K562 (cell line): ENCODE results near the gene ADIPOR1. TPM values are rescaled to one million over a fixed set of nuclear protein-coding genes. Genes with fewer than 3 reads are reported as not detected.

ENCODE experiments used
- COPS2 ChIP-seq: fragments of 450-650 bp; conservative IDR thresholded peaks from 2 replicates; pipeline ENCODE4 v1.6.1; 2016; ENCODE audit warnings: mild to moderate bottlenecking, moderate library complexity
- CREB3L1 ChIP-seq: fragments of 450-650 bp; IDR thresholded peaks from 2 replicates; pipeline ENCODE4 v1.6.1; 2014; ENCODE audit warnings: low read depth, mild to moderate bottlenecking, moderate library complexity, borderline replicate concordance
- FOXM1 ChIP-seq, 2 experiments: fragments of 450-650 bp in 1 of 2; sonication (generic) in 1 of 2; formaldehyde crosslinking in 1 of 2; IDR thresholded peaks; 2 replicates each; pipeline versions ENCODE4 v1.6.1 to v1.9.0; 2017 to 2022; ENCODE audit warnings: low read depth in 2 of 2, mild to moderate bottlenecking in 2 of 2, missing genetic modification reagents in 1 of 2, moderate library complexity in 1 of 2
- GATAD2A ChIP-seq: fragments of 450-650 bp; IDR thresholded peaks from 2 replicates; pipeline ENCODE4 v1.6.1; 2017
- KHSRP ChIP-seq: fragments of 450-650 bp; IDR thresholded peaks from 2 replicates; pipeline ENCODE4 v1.6.1; 2017
- L3MBTL2 ChIP-seq: fragments of 450-650 bp; IDR thresholded peaks from 2 replicates; pipeline ENCODE4 v1.6.1; 2016; ENCODE audit warnings: mild to moderate bottlenecking, moderate library complexity
- NR2C2 ChIP-seq, 2 experiments: fragments of 200-800 bp in 1 of 2; sonication (Bioruptor generic) in 1 of 2; sonication (generic) in 1 of 2; formaldehyde crosslinking in 1 of 2; IDR thresholded peaks; 2 replicates each; pipeline versions ENCODE4 v1.6.1 to v1.8.0; 2016 to 2022; ENCODE audit warnings: mild to moderate bottlenecking in 1 of 2, missing compliant biosample characterization in 1 of 2, missing genetic modification characterization in 1 of 2, missing genetic modification reagents in 1 of 2
- PBX2 ChIP-seq, 2 experiments: IDR thresholded peaks in 1 of 2; conservative IDR thresholded peaks in 1 of 2; 2 replicates each; pipeline ENCODE4 v1.6.1; 2016; ENCODE audit warnings: low read depth in 2 of 2, mild to moderate bottlenecking in 1 of 2, missing compliant biosample characterization in 1 of 2, missing genetic modification characterization in 1 of 2, moderate library complexity in 1 of 2
- PHF21A ChIP-seq: fragments of 450-650 bp; IDR thresholded peaks from 2 replicates; pipeline ENCODE4 v1.6.1; 2017; ENCODE audit warnings: low read depth, borderline replicate concordance
- POLR2B ChIP-seq: fragments of 450-650 bp; IDR thresholded peaks from 2 replicates; pipeline ENCODE4 v1.6.1; 2018; ENCODE audit warnings: low read depth; ENCODE audit not compliant: partially characterized antibody
- POLR3G ChIP-seq: IDR thresholded peaks from 2 replicates; pipeline ENCODE4 v1.6.1; 2011; ENCODE audit not compliant: insufficient read length, insufficient replicate concordance; ENCODE audit errors: extremely low read depth
- SIN3B ChIP-seq: fragments of 450-650 bp; IDR thresholded peaks from 2 replicates; pipeline ENCODE4 v1.6.1; 2017; ENCODE audit warnings: low read depth, mild to moderate bottlenecking, moderate library complexity
- TCFL5 ChIP-seq: fragments of 250-450 bp; sonication (Bioruptor Pico); conservative IDR thresholded peaks from 2 replicates; pipeline ENCODE4 v1.6.1; 2021; ENCODE audit warnings: mild to moderate bottlenecking, moderate library complexity, matching md5 sums
- TRIM24 ChIP-seq, 2 experiments: fragments of 450-650 bp; IDR thresholded peaks; 2 replicates each; pipeline ENCODE4 v1.6.1; 2016
- ZBTB11 ChIP-seq, 3 experiments: fragments of 200-800 bp in 1 of 3; fragments of 250-450 bp in 1 of 3; fragments of 450-650 bp in 1 of 3; sonication (Bioruptor Pico) in 1 of 3; sonication (Bioruptor generic) in 1 of 3; formaldehyde crosslinking in 1 of 3; IDR thresholded peaks; 2 replicates each; pipeline versions ENCODE4 v1.6.1 to v1.8.0; 2016 to 2022; ENCODE audit warnings: mild to moderate bottlenecking in 2 of 3, missing genetic modification characterization in 2 of 3, missing compliant biosample characterization in 1 of 3, moderate library complexity in 1 of 3
- ZKSCAN8 ChIP-seq: fragments of 200-800 bp; sonication (Bioruptor generic); IDR thresholded peaks from 2 replicates; pipeline ENCODE4 v1.6.1; 2016; ENCODE audit warnings: missing genetic modification characterization, missing compliant biosample characterization
- ZNF133 ChIP-seq: fragments of 250-450 bp; sonication (Bioruptor Pico); IDR thresholded peaks from 2 replicates; pipeline ENCODE4 v1.4.0; 2020; ENCODE audit warnings: mild to moderate bottlenecking
- ZNF175 ChIP-seq: fragments of 200-800 bp; sonication (Bioruptor generic); IDR thresholded peaks from 2 replicates; pipeline ENCODE4 v1.6.1; 2016; ENCODE audit warnings: low read depth, mild to moderate bottlenecking, missing genetic modification characterization, missing compliant biosample characterization
- ZNF239 ChIP-seq: fragments of 250-450 bp; sonication (Bioruptor Pico); IDR thresholded peaks from 2 replicates; pipeline ENCODE4 v1.4.0; 2020; ENCODE audit warnings: mild to moderate bottlenecking
- ZNF717 ChIP-seq: fragments of 250-450 bp; sonication (Bioruptor Pico); IDR thresholded peaks from 2 replicates; pipeline ENCODE4 v1.5.0; 2021
- polyA plus RNA-seq, 8 experiments: library from polyadenylated mRNA; depleted of rRNA in 4 of 8; stranded (reverse) in 5 of 8; unstranded in 3 of 8; fragments of >200 nt; fragmentation: Nextera tagmentation in 2 of 8; fragmentation: Illumina TruSeq in 1 of 8; extraction: Ambion mirVana in 2 of 8; extraction: Trizol in 1 of 8; gene quantifications; 2 replicates each; pipeline versions ENCODE4 v1.2.1 to v1.2.3, GENCODE V29; 2011 to 2014; ENCODE audit warnings: inconsistent platforms in 1 of 8, missing spikeins in 1 of 8
- total RNA-seq, 7 experiments: library from RNA; depleted of rRNA in 6 of 7; stranded (reverse); fragments of >200 nt in 6 of 7; fragmentation: Illumina TruSeq in 2 of 7; extraction: Trizol in 2 of 7; gene quantifications; 2 replicates each; pipeline versions ENCODE4 v1.2.1 to v1.2.3, GENCODE V29; 2011 to 2021; ENCODE audit warnings: low replicate concordance in 1 of 7

The ADIPOR1 gene
- total and polyA plus RNA-seq, 9 of the 15 experiments (the other 6 are each of a cell fraction or from before 2014, with no cell fraction given): 29.0 to 217 (median 100) TPM

GRCh38 chr1:202958544-202959275 is 598 bp upstream of the ADIPOR1 start (continued):
- TF ChIP-seq FOXM1 (IDR thresholded peaks at IDR 0.05; ENCODE audit: low read depth) (no peak), FOXM1 (CRISPR knock-in tag; IDR thresholded peaks at IDR 0.05; ENCODE audit: low read depth) (no peak), PHF21A (no peak), PBX2 (CRISPR knock-in tag; IDR thresholded peaks at IDR 0.05; ENCODE audit: low read depth) (no peak), PBX2 (tag; conservative IDR thresholded peaks at IDR 0.05; ENCODE audit: low read depth) (no peak), ZNF239 (no peak), ZBTB11 (CRISPR knock-in tag; IDR thresholded peaks at IDR 0.05) (no peak), COPS2 (no peak), SIN3B (no peak), L3MBTL2 (no peak), POLR2B (no peak), NR2C2 (CRISPR knock-in tag; IDR thresholded peaks at IDR 0.05) (no peak), NR2C2 (tag; IDR thresholded peaks at IDR 0.05) (0 out of 2 replicates have a peak, but pooled peaks have one; percentile 7), TRIM24 (IDR thresholded peaks at IDR 0.05) (peak in 1 of 2 experiments; percentile 34; a peak in 1 of 4 replicates), KHSRP (no peak), ZKSCAN8 (CRISPR knock-in tag) (no peak), ZNF717 (CRISPR knock-in tag) (no peak), TCFL5 (no peak), POLR3G (no peak), ZNF133 (CRISPR knock-in tag) (no peak), GATAD2A (no peak), ZNF175 (CRISPR knock-in tag) (no peak), CREB3L1 (no peak)
